CD4-positive, alpha-beta T cell treated with Interleukin-15 for 1 hour (primary cell): ENCODE results near the gene ZNF709.
"Not testable (repeated sequence)": the region's sequence is repeated elsewhere in the genome, so short reads cannot be mapped to it uniquely, and the experiment has no call there.

Source experiments
- DNase-seq: peaks from one replicate; pipeline ENCODE4 v3.0.0-alpha.2; 2020

Gene ZNF709

DNA sequence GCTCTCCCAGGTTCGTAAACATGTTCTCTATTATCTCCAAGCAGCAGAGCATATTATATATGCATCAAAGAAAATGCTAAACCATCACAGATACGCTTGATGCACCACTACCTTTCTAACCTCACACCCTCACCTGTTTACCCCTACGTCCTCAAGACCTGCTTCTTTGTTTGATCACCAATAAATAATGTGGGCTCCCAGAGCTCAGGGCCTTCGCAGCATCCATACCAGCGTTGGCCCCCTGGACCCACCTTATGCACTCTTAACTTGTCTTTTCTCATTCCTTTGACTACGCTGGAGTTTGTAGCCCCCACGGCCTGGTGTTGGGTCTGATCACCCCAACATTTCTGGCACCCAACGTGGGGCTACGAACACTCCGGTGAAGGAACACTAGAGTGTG, 33.8 kb downstream of the ZNF709 start:
- DNase-seq: no peak

DNA sequence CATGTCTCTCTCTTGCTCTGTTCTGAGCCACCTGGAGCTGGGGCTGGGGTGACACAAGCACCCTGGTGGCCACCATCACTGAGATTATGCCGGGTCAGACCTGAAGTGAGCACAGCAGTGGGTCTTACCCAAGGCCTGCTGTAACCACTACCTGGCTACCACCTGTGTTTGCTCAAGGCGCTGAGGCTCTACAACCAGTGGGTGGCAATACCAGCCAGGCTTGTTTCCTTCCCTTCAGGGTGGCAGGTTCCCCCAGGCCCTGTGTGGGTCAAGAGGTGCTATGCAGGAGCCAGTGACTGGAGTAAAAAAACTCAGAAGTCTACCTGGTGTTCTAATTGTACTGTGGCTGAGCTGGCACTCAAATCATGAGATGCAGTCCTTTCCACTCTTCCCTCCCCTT, 35.8 kb downstream of the ZNF709 start:
- no peak for DNase-seq

DNA sequence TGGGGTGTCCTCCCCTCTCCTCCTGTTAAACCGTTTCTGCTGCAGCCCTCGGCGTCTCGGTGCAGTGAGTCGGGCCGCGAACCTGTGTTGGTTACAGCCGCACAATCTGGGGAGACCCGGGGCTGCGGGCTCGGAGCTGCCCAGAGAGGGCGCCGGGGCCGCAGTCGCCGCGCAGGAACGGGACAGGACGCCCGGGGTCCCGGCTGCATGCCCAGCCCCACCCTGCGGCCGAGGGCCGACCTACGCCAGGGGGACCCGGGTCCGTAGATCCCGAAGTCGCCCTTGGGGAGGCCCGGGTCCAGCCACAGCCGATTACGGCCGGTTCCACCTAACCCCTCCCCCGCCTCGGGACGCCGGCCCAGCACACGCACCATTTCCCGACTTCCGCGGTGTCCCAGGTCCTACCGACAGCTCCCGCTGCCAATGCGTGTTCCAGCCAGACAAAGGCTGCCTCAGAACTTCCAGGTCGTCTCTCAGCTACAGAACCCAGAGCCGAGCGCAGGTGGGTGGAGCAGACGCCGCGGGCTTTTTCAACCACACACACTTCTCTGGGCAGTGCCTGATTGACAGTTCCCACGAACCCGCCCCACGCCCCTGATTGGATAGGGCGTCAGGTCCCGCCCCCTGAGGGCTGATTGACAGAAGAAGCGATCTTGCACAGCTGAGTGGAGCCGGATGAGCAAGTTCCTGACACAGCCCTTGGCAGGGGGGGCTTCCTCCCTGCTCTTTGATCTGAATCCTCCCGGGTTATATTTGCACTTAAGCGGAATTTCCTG, 43.9 kb downstream of the ZNF709 start, which contains the start of gene ZNF443:
Gene ZNF443, minus strand, starts transcription at position 481 of the 776 bp plus-strand sequence. Its CDS starts 107 bp downstream, at position 374.
- peak; percentile 97 for DNase-seq

DNA sequence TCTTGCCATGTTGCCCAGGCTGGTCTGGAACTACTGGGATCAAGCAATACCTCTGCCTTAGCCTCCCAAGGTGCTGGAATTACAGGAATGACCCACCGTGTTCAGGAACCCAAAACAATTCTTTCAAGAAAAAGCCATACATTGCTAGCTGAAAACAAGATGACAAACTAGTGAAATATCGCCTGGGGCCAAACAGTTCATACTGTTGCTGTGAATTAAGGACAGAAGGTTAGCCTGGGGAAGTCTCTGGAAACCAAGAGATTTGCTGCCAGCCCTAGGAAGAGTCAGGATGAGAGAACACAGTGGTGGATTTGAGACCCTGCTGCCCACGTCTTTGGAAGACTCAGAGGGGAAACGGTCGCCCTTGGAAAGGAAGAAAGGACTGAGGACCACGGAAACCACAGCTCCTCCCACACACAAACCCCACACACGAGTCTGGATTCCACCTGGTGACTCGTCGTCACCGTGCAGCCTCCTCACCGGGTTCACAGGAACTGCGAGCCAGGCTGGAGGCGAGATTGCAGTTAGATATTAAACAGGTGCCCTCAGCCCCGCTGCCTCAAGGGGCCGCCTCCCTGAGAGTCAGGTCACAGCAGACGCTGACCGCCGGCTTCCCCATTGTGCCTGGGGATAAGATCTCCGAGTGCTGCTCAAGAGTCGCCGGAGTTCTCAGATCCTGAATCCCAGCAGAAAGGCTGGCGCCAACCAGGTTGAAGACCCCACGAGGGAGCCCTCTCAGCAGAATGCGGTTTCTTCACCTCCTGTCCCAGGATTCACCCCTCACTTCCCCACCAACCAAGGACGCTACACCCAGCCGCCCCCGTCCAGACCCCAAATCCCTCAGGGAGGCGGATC, 44.7 kb downstream of the ZNF709 start:
- peak; percentile 21 for DNase-seq

DNA sequence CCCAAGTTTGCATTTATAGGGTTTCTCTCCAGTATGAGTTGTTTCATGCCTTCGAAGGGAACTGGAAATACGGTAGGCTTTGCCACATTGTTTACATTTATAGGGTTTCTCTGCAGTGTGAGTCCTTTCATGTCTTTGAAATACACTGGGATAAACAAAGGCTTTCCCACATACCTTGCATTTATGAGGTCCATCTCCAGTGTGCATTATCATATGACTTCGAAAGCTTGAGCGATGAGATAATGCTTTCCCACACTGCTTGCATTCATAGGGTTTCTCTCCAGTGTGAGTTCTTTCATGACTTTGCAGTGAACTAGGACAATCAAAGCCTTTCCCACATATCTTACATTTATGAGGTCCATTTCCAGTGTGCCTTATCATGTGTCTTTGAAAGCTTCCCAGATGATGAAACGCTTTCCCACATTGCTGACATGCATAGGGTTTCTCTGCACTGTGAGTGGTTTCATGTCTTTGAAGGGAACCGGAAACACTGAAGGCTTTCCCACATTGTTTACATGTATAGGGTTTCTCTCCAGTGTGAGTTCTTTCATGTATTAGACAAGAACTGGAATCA, 53.8 kb downstream of the ZNF709 start:
- not testable (repeated sequence) for DNase-seq

DNA sequence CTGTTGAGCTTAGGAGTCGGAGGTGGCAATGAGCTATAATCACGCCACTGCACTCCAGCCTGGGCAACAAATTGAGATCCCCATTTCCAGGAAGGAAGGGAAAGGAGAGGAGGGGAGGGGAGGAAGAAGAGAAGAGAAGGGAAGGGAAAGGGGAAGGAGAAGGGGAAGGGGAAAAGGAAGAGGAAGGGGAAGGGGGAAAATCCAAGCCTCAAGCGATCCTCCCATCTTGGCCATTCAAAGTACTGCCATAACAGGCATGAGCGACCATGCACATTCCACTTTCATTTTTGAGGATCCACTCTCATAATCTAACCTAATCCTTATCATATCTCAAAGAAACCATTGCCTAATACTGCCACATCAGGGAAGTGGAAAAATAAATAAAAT, 58.7 kb downstream of the ZNF709 start:
- no peak for DNase-seq

DNA sequence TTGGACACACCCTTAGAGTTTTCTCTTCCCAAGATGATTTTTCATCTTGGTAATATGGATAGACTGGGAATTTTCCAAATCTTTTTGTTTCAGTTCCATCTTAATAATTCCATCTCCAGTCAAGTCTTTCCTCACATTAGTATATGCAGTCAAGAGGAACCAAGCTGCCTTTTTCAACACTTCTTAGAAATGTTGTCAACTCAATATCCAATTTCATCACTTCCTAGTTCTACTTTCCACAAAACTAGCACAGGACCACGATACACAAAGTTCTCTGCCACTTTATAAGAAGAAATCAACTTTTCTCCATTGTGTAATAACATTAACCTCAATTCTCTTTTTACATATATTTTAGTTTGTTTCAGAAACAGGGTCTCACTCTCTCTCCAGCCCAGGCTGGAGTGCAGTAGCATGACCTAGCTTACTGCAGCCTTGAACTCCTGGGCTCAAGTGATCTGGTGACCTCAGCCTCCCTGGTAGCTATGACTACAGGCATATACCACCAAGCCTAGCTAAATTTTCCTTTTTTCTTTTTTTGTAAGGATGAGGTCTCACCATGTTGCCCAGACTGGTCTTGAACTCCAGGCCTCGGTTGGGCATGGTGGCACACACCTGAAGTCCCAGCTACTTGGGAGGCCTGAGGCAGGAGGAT, 59.3 kb downstream of the ZNF709 start:
- DNase-seq: no peak

DNA sequence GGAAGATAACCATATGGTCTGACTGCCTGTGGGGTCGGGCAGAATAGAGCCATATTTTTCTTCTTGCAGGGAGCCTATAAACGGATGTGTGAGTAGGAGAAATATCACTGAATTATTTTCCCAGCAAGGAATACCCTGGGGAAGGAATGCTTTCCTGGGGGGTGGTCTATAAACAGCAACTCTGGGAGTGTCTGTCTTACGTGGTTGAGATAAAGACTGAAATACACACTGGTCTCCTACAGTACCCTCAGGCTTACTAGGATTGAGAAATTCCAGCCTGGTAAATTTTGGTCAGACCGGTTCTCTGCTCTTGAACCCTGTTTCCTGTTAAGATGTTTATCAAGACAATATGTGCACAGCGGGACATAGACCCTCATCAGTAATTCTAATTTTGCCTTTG, 67.3 kb downstream of the ZNF709 start:
- not testable (repeated sequence) for DNase-seq

DNA sequence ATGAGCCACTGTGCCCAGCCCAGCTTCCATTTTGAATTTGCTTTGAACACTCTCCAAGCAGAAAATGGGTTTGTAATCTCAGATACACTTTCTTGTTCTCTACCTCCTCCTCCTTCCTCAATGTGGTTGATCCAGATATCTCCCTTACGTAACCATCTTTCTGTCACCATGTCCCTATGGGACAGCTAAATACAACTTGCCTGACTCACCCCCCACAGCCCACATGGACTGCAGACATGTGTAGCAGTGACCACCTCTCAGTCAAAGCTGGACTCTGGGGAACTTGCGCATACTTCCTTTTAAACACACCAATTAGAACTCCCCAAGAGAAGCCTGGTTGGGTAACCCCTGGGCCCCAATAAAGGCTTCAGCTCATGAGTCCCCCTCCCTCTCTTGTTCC, 72.7 kb downstream of the ZNF709 start:
- no peak for DNase-seq
